ENCODE data around the gene PNPLA2.

DNA sequence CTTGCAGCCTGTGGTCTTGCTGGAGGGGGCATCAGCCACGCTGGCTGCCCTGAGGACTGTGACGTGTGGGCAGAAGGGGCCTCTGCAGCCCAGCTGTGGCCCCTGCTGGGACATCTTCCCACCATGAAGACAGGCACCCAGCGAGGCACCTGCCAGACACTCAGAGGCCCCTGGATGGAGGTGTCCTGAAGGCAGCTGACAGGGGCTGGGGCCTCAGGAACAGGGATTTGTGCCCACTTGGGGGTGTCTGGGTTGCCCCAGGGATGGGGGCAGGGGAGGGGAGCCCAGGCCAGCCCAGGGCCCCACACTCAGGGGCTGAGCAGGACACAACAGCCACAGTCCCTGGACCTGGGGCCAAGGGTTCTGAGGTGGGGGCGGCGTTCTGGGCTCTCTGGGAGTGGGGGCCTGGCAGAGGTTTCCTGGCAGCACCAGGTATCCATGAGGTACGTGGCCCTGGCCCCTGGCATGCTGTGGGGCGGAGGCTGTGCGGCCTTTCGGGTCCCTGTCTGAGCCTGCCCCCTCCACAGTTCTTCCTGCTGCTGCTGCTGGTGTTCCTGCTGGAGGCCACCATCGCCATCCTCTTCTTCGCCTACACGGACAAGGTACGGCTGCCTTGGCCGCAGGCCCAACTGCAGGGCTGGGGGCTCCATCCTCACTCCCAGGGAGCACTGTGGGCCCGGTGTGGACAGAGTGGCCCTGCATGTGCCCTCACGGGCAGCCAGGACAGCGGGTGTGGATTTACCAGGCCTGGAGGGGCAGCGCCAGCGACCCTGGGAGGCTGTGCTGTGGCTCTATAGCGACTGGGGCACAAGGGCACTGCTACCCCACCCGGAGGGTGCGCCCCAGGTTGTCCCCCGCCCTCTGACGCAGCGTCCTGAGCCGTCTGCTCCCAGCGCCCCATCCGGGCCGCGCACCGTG is 45.5 kb downstream of the PNPLA2 start:
- TF ChIP-seq POLR2A (IDR thresholded peaks at IDR 0.05) (no peak), CTCF (IDR thresholded peaks at IDR 0.05) (no peak)
